Gastrocnemius medialis (tissue), 4 donors: Measurements from ENCODE around the gene TBX15. TPM values are rescaled to one million over a fixed set of nuclear protein-coding genes. Genes with fewer than 3 reads are reported as not detected.

ENCODE experiments used
- ATAC-seq, 2 donors: fragments of 150-250 bp; one replicate each; pipeline ENCODE4 v1.9.1; 2016
- DNase-seq, 2 donors: peaks; one replicate each; pipeline ENCODE4 v3.0.0-alpha.2; 2019
- H3K27ac ChIP-seq, 4 donors: fragments of 200-600 bp; sonication (generic); 1 replicate in 1 of 4; 2 replicates in 3 of 4; pipeline ENCODE4 v1.5.1; 2016 to 2018; ENCODE audit warnings: mild to moderate bottlenecking in 2 of 4, moderate library complexity in 1 of 4
- H3K27me3 ChIP-seq, 3 donors: fragments of 200-600 bp; sonication (generic) in 2 of 3; 1 replicate in 1 of 3; 2 replicates in 2 of 3; pipeline versions ENCODE4 v1.5.1 to v1.6.0; 2016 to 2019; ENCODE audit warnings: mild to moderate bottlenecking in 1 of 3, moderate library complexity in 1 of 3
- H3K36me3 ChIP-seq, 2 donors: fragments of 200-600 bp; sonication (generic) in 1 of 2; one replicate each; pipeline ENCODE4 v1.5.1; 2017 to 2018
- H3K4me1 ChIP-seq, 2 donors: fragments of 200-600 bp; sonication (generic) in 1 of 2; one replicate each; pipeline ENCODE4 v1.5.1; 2016 to 2017; ENCODE audit warnings: mild to moderate bottlenecking in 2 of 2
- H3K4me3 ChIP-seq, 4 donors: fragments of 200-600 bp; sonication (generic) in 3 of 4; 1 replicate in 1 of 4; 2 replicates in 3 of 4; pipeline ENCODE4 v1.5.1; 2016 to 2019; ENCODE audit warnings: mild to moderate bottlenecking in 2 of 4
- H3K9me3 ChIP-seq, 3 donors: fragments of 200-600 bp; sonication (generic) in 2 of 3; 1 replicate in 1 of 3; 2 replicates in 2 of 3; pipeline ENCODE4 v1.5.1; 2016 to 2019
- CTCF ChIP-seq, 5 experiments: fragments of 450-650 bp in 3 of 5; fragments of 200-600 bp in 2 of 5; sonication (generic) in 2 of 5; IDR thresholded peaks in 4 of 5; conservative IDR thresholded peaks in 1 of 5; 1 replicate in 4 of 5; 2 replicates in 1 of 5; pipeline ENCODE4 v1.5.1; 2016 to 2019; ENCODE audit warnings: antibody characterized with exemption in 5 of 5, mild to moderate bottlenecking in 3 of 5, moderate library complexity in 3 of 5
- POLR2A ChIP-seq, 2 donors: fragments of 450-650 bp; IDR thresholded peaks; one replicate each; pipeline ENCODE4 v1.6.1; 2017; ENCODE audit warnings: antibody characterized with exemption in 2 of 2, mild to moderate bottlenecking in 2 of 2, moderate library complexity in 2 of 2
- in situ Hi-C, 4 donors: fragments of 200-750 bp; cut with MboI; loops; one replicate each; pipeline versions ENCODE4 v1.15.0 to v1.8.0; 2017; ENCODE audit warnings: low sequenced_read_pairs in 4 of 4
- intact Hi-C: fragments of 100-400 bp; cut with DNase I; formaldehyde crosslinking; loops from one replicate; pipeline ENCODE4 v1.15.1; 2023; ENCODE audit warnings: low total_unique reads
- total RNA-seq, 4 donors: library from RNA; depleted of rRNA; stranded (reverse); fragments of >200 nt; gene quantifications; one replicate each; pipeline versions ENCODE4 v1.1.0 to v1.2.3, GENCODE V29; 2016

The TBX15 gene
- total RNA-seq, 4 donors from 2014 or later = 91.4 to 275 (median 245) TPM

- no peaks in the 10 kb centered on the region for H3K9me3 ChIP-seq
- H3K4me1 ChIP-seq = peaks cover 16 to 18% of the 10 kb centered on the region in 2 donors
- ATAC-seq = no peak
- peak overlapping the region in 1 of 4 donors; percentile 15 for H3K27ac ChIP-seq
- no peak for DNase-seq
- no peak for TF ChIP-seq CTCF (IDR thresholded peaks at IDR 0.05 in 4 of 5, conservative IDR thresholded peaks at IDR 0.05 in 1 of 5)
- no peaks in the 10 kb centered on the region for H3K27me3 ChIP-seq
- H3K36me3 ChIP-seq = peaks cover 0 to 2% of the 10 kb centered on the region in 2 donors
- H3K4me3 ChIP-seq = no peak overlapping the region
- in situ Hi-C loops = no loop called here
- intact Hi-C loops = loop anchor here (5.0 kb wide), 2 partner anchors 59 to 109 kb away; partner anchors contain the start of gene TBX15
Observed at GRCh38 chr1:118877668-118878396, 110.3 kb downstream of the TBX15 start.

- intact Hi-C loops = no loop called here
- Histone ChIP-seq H3K9me3 (no peaks in the 10 kb centered on the region), H3K4me1 (peaks cover 7 to 9% of the 10 kb centered on the region in 2 donors), H3K27me3 (no peaks in the 10 kb centered on the region), H3K36me3 (no peaks in the 10 kb centered on the region), H3K27ac (no peak overlapping the region), H3K4me3 (no peak overlapping the region)
- peak in 1 of 2 donors; percentile 34 for ATAC-seq
- no peak for DNase-seq
- TF ChIP-seq CTCF (IDR thresholded peaks at IDR 0.05 in 4 of 5, conservative IDR thresholded peaks at IDR 0.05 in 1 of 5) (no peak), POLR2A (IDR thresholded peaks at IDR 0.05) (no peak)
- in situ Hi-C loops = no loop called here
Observed at GRCh38 chr1:118871582-118872171, 116.5 kb downstream of the TBX15 start.

GRCh38 chr1:118868387-118868786 lies 119.8 kb downstream of the TBX15 start:
- no peak for ATAC-seq
- no peak for TF ChIP-seq POLR2A (IDR thresholded peaks at IDR 0.05)
- no peak for TF ChIP-seq CTCF (IDR thresholded peaks at IDR 0.05 in 4 of 5, conservative IDR thresholded peaks at IDR 0.05 in 1 of 5)
- intact Hi-C loops = no loop called here
- Histone ChIP-seq H3K27me3 (no peaks in the 10 kb centered on the region), H3K9me3 (no peaks in the 10 kb centered on the region), H3K4me1 (peaks cover 7 to 9% of the 10 kb centered on the region in 2 donors), H3K4me3 (no peak overlapping the region), H3K27ac (no peak overlapping the region), H3K36me3 (no peaks in the 10 kb centered on the region)
- in situ Hi-C loops = no loop called here
- DNase-seq = no peak

GRCh38 chr1:118866330-118866729 lies 121.8 kb downstream of the TBX15 start:
- no peak overlapping the region for H3K27ac ChIP-seq
- no peak overlapping the region for H3K4me3 ChIP-seq
- no peaks in the 10 kb centered on the region for H3K9me3 ChIP-seq
- ATAC-seq (no peak), DNase-seq (no peak)
- H3K4me1 ChIP-seq = peaks cover 0 to 4% of the 10 kb centered on the region in 2 donors
- H3K27me3 ChIP-seq = no peaks in the 10 kb centered on the region
- H3K36me3 ChIP-seq = no peaks in the 10 kb centered on the region
- in situ Hi-C loops = no loop called here
- TF ChIP-seq POLR2A (IDR thresholded peaks at IDR 0.05) (no peak), CTCF (IDR thresholded peaks at IDR 0.05 in 4 of 5, conservative IDR thresholded peaks at IDR 0.05 in 1 of 5) (no peak)
- intact Hi-C loops = no loop called here
